Thyroid gland (tissue), 4 donors: ENCODE results near the gene CDHR3. TPM values are rescaled to one million over a fixed set of nuclear protein-coding genes. Genes with fewer than 3 reads are reported as not detected.
"Not testable (repeated sequence)": the region's sequence is repeated elsewhere in the genome, so short reads cannot be mapped to it uniquely, and the experiment has no call there.

Source experiments
- DNase-seq, 2 donors: peaks; one replicate each; pipeline ENCODE4 v3.0.0-alpha.2; 2019
- H3K27ac ChIP-seq, 3 donors: fragments of 200-600 bp; sonication (generic); 1 replicate in 2 of 3; 2 replicates in 1 of 3; pipeline ENCODE4 v1.5.1; 2016 to 2019; ENCODE audit warnings: mild to moderate bottlenecking in 1 of 3, moderate library complexity in 1 of 3
- H3K27me3 ChIP-seq: fragments of 200-600 bp; sonication (generic); one replicate; pipeline ENCODE4 v1.5.1; 2019
- H3K36me3 ChIP-seq, 2 donors: fragments of 200-600 bp; sonication (generic); one replicate each; pipeline ENCODE4 v1.5.1; 2016 to 2019
- H3K4me1 ChIP-seq, 2 donors: fragments of 200-600 bp; sonication (generic); one replicate each; pipeline ENCODE4 v1.5.1; 2017 to 2019
- H3K4me3 ChIP-seq, 3 donors: fragments of 200-600 bp; sonication (generic); replicated peaks in 1 of 3; 1 replicate in 2 of 3; 2 replicates in 1 of 3; pipeline ENCODE4 v1.5.1; 2016; ENCODE audit warnings: mild to moderate bottlenecking in 1 of 3
- H3K9me3 ChIP-seq: fragments of 200-600 bp; sonication (generic); one replicate; pipeline ENCODE4 v1.5.1; 2017
- CTCF ChIP-seq, 6 experiments: fragments of 200-600 bp in 3 of 6; fragments of 450-650 bp in 3 of 6; sonication (generic) in 3 of 6; IDR thresholded peaks; one replicate each; pipeline ENCODE4 v1.5.1; 2016 to 2019; ENCODE audit warnings: antibody characterized with exemption in 6 of 6, mild to moderate bottlenecking in 2 of 6, inconsistent platforms in 1 of 6, moderate library complexity in 1 of 6
- POLR2A ChIP-seq, 2 donors: fragments of 450-650 bp; IDR thresholded peaks; one replicate each; pipeline ENCODE4 v1.6.1; 2017; ENCODE audit warnings: antibody characterized with exemption in 2 of 2, mild to moderate bottlenecking in 2 of 2, moderate library complexity in 1 of 2
- WGBS, 2 donors: methylation state at CpG; one replicate each; pipeline ENCODE4 v1.1.5; 2017; 5-methylcytosine and 5-hydroxymethylcytosine counted together
- intact Hi-C: fragments of 100-400 bp; cut with DNase I; formaldehyde crosslinking; loops from one replicate; pipeline ENCODE4 v1.15.1; 2023
- total RNA-seq, 4 donors: library from RNA; depleted of rRNA; stranded (reverse); fragments of >200 nt; gene quantifications; one replicate each; pipeline ENCODE4 v1.2.3, GENCODE V29; 2016

CDHR3 gene
- total RNA-seq, 4 donors from 2014 or later, result 5.8 to 8.6 (median 7.3) TPM

- Histone ChIP-seq H3K4me3 (no peak overlapping the region), H3K36me3 (no peaks in the 10 kb centered on the region), H3K27me3 (no peaks in the 10 kb centered on the region), H3K4me1 (peaks cover 4 to 8% of the 10 kb centered on the region in 2 donors), H3K27ac (no peak overlapping the region), H3K9me3 (no peaks in the 10 kb centered on the region)
- no peak for DNase-seq
- TF ChIP-seq CTCF (IDR thresholded peaks at IDR 0.05), result no peak
- no peak for TF ChIP-seq POLR2A (IDR thresholded peaks at IDR 0.05)
- intact Hi-C loops, result no loop called here
- WGBS, 2 donors, result 88 to 90% methylated on average over 1 of the region's 1 CpG
Measured at GRCh38 chr7:106001886-106002285, 38.8 kb downstream of the CDHR3 start.

- Histone ChIP-seq H3K27me3 (no peaks in the 10 kb centered on the region), H3K27ac (no peak overlapping the region), H3K36me3 (no peaks in the 10 kb centered on the region), H3K4me3 (no peak overlapping the region), H3K4me1 (no peaks in the 10 kb centered on the region), H3K9me3 (no peaks in the 10 kb centered on the region)
- WGBS, 2 donors, result 85 to 91% methylated on average over 5 of the region's 5 CpGs
- TF ChIP-seq CTCF (IDR thresholded peaks at IDR 0.05), result no peak
- TF ChIP-seq POLR2A (IDR thresholded peaks at IDR 0.05), result no peak
- DNase-seq, result no peak
- intact Hi-C loops, result no loop called here
Measured at GRCh38 chr7:106003525-106004064, 40.5 kb downstream of the CDHR3 start.

GRCh38 chr7:106006906-106007305 lies 43.8 kb downstream of the CDHR3 start:
- peaks cover 16 to 17% of the 10 kb centered on the region in 2 donors for H3K4me1 ChIP-seq
- H3K36me3 ChIP-seq, result no peaks in the 10 kb centered on the region
- no peaks in the 10 kb centered on the region for H3K9me3 ChIP-seq
- H3K4me3 ChIP-seq, result no peak overlapping the region
- no peak overlapping the region for H3K27ac ChIP-seq
- 97 to 99% methylated on average over 5 of the region's 5 CpGs for WGBS, 2 donors
- TF ChIP-seq POLR2A (IDR thresholded peaks at IDR 0.05) (no peak), CTCF (IDR thresholded peaks at IDR 0.05) (no peak)
- intact Hi-C loops, result no loop called here
- no peak for DNase-seq
- no peaks in the 10 kb centered on the region for H3K27me3 ChIP-seq

GRCh38 chr7:106007796-106008195 lies 44.7 kb downstream of the CDHR3 start:
- H3K4me1 ChIP-seq, result peaks cover 16 to 17% of the 10 kb centered on the region in 2 donors
- H3K4me3 ChIP-seq, H3K9me3 ChIP-seq, H3K27me3 ChIP-seq, intact Hi-C loops, H3K27ac ChIP-seq, H3K36me3 ChIP-seq, DNase-seq: not testable (repeated sequence)
- 83 to 90% methylated on average over 3 of the region's 3 CpGs for WGBS, 2 donors

GRCh38 chr7:106009503-106010226 lies 46.6 kb downstream of the CDHR3 start:
- TF ChIP-seq POLR2A (IDR thresholded peaks at IDR 0.05), result no peak
- peak; percentile 72 to 94 (median 91) for TF ChIP-seq CTCF (IDR thresholded peaks at IDR 0.05)
- no peak overlapping the region for H3K4me3 ChIP-seq
- H3K27me3 ChIP-seq, result no peaks in the 10 kb centered on the region
- 18 to 26% methylated on average over 11 to 26 of the region's 29 CpGs for WGBS, 2 donors
- H3K4me1 ChIP-seq, result peaks cover 16 to 17% of the 10 kb centered on the region in 2 donors
- no peaks in the 10 kb centered on the region for H3K36me3 ChIP-seq
- no peaks in the 10 kb centered on the region for H3K9me3 ChIP-seq
- intact Hi-C loops, result loop anchor here (10.0 kb wide), 1 partner anchor 355 kb away; no protein-coding TSS in a partner anchor
- H3K27ac ChIP-seq, result no peak overlapping the region
- peak; percentile 84 to 85 for DNase-seq
